Body of pancreas (tissue), 4 donors: ENCODE results near the gene EP400.
"Not testable (repeated sequence)": the region's sequence is repeated elsewhere in the genome, so short reads cannot be mapped to it uniquely, and the experiment has no call there.

Experiments
- POLR2A ChIP-seq, 3 donors: fragments of 450-650 bp; IDR thresholded peaks; one replicate each; pipeline ENCODE4 v1.6.1; 2016; ENCODE audit warnings: antibody characterized with exemption in 3 of 3, mild to moderate bottlenecking in 2 of 3
- TF ChIP-seq, protein P1 (sequence below), 7 experiments: fragments of 450-650 bp in 4 of 7; fragments of 200-600 bp in 3 of 7; sonication (generic) in 3 of 7; IDR thresholded peaks; one replicate each; pipeline ENCODE4 v1.5.1; 2016 to 2019; ENCODE audit warnings: antibody characterized with exemption in 7 of 7

DNA sequence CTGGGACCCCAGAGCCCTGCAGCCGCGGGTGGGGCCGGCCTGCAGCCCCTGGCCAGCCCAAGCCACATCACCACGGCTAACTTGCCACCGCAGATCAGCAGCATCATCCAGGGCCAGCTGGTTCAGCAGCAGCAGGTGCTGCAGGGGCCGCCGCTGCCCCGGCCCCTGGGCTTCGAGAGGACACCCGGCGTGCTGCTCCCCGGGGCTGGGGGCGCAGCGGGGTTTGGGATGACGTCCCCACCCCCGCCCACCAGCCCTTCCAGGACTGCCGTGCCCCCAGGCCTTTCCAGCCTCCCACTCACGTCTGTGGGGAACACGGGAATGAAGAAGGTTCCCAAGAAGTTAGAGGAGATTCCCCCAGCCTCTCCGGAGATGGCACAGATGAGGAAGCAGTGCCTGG, 11.6 kb downstream of the EP400 start:
- not testable (repeated sequence) for TF ChIP-seq POLR2A (IDR thresholded peaks at IDR 0.05)
- TF ChIP-seq, protein P1, sequence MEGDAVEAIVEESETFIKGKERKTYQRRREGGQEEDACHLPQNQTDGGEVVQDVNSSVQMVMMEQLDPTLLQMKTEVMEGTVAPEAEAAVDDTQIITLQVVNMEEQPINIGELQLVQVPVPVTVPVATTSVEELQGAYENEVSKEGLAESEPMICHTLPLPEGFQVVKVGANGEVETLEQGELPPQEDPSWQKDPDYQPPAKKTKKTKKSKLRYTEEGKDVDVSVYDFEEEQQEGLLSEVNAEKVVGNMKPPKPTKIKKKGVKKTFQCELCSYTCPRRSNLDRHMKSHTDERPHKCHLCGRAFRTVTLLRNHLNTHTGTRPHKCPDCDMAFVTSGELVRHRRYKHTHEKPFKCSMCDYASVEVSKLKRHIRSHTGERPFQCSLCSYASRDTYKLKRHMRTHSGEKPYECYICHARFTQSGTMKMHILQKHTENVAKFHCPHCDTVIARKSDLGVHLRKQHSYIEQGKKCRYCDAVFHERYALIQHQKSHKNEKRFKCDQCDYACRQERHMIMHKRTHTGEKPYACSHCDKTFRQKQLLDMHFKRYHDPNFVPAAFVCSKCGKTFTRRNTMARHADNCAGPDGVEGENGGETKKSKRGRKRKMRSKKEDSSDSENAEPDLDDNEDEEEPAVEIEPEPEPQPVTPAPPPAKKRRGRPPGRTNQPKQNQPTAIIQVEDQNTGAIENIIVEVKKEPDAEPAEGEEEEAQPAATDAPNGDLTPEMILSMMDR (IDR thresholded peaks at IDR 0.05), result not testable (repeated sequence)
